HG03095 (cell line): ENCODE data around the gene KBTBD8.

Experiments used
- ATAC-seq: cut with Tn5 transposase; IDR thresholded peaks from one replicate; pipeline ENCODE4 v1.9.1; 2021; ENCODE audit warnings: moderate library complexity; ENCODE audit not compliant: unreplicated experiment

KBTBD8 gene

GRCh38 chr3:67031986-67032385 lies 33.9 kb downstream of the KBTBD8 start:
- no peak for ATAC-seq

- no peak for ATAC-seq
These were observed 35.0 kb downstream of the KBTBD8 start for GRCh38 chr3:67033079-67033478.

- no peak for ATAC-seq
These were observed 36.3 kb downstream of the KBTBD8 start for GRCh38 chr3:67034371-67034770.

- no peak for ATAC-seq
These were observed 39.5 kb downstream of the KBTBD8 start for GRCh38 chr3:67037615-67038014.

- ATAC-seq: no peak
These were observed 46.2 kb downstream of the KBTBD8 start for GRCh38 chr3:67044295-67044694.

DNA sequence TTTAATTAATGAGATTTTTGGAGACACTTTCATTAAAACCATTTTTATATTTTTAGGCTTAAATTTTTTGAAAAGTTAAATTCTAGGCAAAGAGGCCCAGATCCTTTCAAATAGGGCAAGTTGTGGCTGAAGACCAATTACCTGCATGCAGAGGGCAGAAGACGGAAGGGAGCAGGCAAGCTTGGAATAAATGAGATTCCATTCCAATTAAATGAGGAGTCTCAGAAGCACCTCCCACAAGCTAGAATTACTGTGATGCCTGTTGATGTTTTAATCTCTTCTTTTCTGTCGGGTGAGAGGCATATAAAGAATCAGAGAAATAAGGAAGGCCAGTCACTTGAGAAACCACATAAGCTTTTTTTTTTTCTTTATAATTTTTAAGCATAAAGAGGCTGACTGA lies 46.8 kb downstream of the KBTBD8 start:
- no peak for ATAC-seq

- no peak for ATAC-seq
These were observed 47.8 kb downstream of the KBTBD8 start for GRCh38 chr3:67045711-67046465.

DNA sequence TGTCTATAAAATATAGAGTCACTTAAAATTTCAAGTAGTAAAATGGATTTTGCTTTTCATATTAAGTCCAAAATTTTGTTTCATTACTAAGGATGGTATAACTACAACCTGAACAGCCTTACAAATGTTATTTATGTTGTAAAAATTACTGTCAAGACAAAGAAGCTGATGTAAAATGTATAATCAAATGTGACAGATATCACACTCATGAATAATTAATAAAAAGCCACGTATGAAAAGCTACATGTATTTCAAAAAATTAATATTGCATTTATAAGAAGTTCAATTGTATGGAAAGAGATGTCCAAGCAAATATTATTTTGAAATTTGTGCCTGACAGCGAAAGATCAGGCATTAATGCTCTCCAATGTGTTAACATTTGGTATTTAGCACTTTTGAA lies 48.9 kb downstream of the KBTBD8 start:
- ATAC-seq: no peak

DNA sequence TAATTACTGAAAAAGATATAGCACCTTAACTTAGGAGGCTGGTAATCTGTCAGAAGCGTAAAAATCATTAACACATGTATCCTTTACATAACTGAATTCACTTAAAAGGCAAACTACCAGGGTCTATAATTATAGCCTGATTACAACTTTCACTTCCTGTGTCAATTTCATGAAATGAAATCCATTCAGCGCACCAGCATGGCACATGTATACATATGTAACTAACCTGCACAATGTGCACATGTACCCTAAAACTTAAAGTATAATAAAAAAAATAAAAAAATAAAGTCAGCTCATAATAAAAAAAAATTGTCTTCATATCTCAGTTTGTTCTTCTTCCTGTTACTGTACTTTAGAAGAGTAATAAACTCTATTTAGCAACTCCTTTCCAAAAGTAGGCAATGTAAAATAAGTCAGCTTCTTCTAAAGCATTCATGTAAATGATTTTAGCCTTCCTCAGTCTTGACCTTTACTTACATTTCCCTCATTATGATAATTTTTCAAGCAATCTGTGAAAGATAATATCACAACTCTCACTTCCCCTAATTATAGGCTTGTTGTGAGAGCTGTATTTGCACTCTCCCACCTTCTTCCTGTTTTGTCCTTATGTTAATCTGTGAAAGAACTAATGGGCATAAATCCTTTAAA lies 50.1 kb downstream of the KBTBD8 start:
- peak; percentile 96 for ATAC-seq

- peak; percentile 64 for ATAC-seq
These were observed 50.6 kb downstream of the KBTBD8 start for GRCh38 chr3:67048715-67049074.

GRCh38 chr3:67059443-67059842 lies 61.3 kb downstream of the KBTBD8 start:
- no peak for ATAC-seq
